Spleen (tissue), 11 donors: ENCODE results near the gene KIF26B. TPM values are rescaled to one million over a fixed set of nuclear protein-coding genes. Genes with fewer than 3 reads are reported as not detected.
"Not testable (repeated sequence)": the region's sequence is repeated elsewhere in the genome, so short reads cannot be mapped to it uniquely, and the experiment has no call there.

Experiments
- DNase-seq: peaks from one replicate; pipeline ENCODE4 v3.0.0-alpha.2; 2020
- H3K27ac ChIP-seq, 8 donors: fragments of 200-600 bp; sonication (generic) in 7 of 8; 1 replicate in 4 of 8; 2 replicates in 4 of 8; pipeline versions ENCODE4 v1.5.0 to v1.8.0; 2016 to 2021; ENCODE audit warnings: inconsistent platforms in 4 of 8, mild to moderate bottlenecking in 4 of 8, moderate library complexity in 1 of 8
- H3K27me3 ChIP-seq, 7 donors: fragments of 200-600 bp; sonication (generic) in 6 of 7; replicated peaks in 1 of 7; 1 replicate in 4 of 7; 2 replicates in 3 of 7; pipeline versions ENCODE4 v1.5.0 to v1.8.0; 2016 to 2021; ENCODE audit warnings: inconsistent platforms in 3 of 7, mild to moderate bottlenecking in 1 of 7
- H3K36me3 ChIP-seq, 6 donors: fragments of 200-600 bp; sonication (generic) in 5 of 6; 1 replicate in 4 of 6; 2 replicates in 2 of 6; pipeline versions ENCODE4 v1.5.0 to v1.8.0; 2016 to 2021; ENCODE audit warnings: inconsistent platforms in 2 of 6
- H3K4me1 ChIP-seq, 6 donors: fragments of 200-600 bp; sonication (generic) in 5 of 6; 1 replicate in 3 of 6; 2 replicates in 3 of 6; pipeline versions ENCODE4 v1.5.0 to v1.8.0; 2016 to 2021; ENCODE audit warnings: inconsistent platforms in 3 of 6
- H3K4me3 ChIP-seq, 8 donors: fragments of 200-600 bp; sonication (generic) in 7 of 8; 1 replicate in 4 of 8; 2 replicates in 4 of 8; pipeline versions ENCODE4 v1.5.0 to v1.8.0; 2016 to 2021; ENCODE audit warnings: inconsistent platforms in 4 of 8, mild to moderate bottlenecking in 4 of 8, moderate library complexity in 2 of 8
- H3K9me3 ChIP-seq, 8 donors: fragments of 200-600 bp; sonication (generic) in 7 of 8; 1 replicate in 4 of 8; 2 replicates in 4 of 8; pipeline versions ENCODE4 v1.5.0 to v1.8.0; 2016 to 2021; ENCODE audit warnings: inconsistent platforms in 4 of 8
- POLR2A ChIP-seq, 3 donors: fragments of 450-650 bp; IDR thresholded peaks; one replicate each; pipeline ENCODE4 v1.5.1; 2017; ENCODE audit warnings: antibody characterized with exemption in 3 of 3, mild to moderate bottlenecking in 1 of 3
- POLR2AphosphoS5 ChIP-seq, 3 donors: sonication (generic); formaldehyde crosslinking; IDR thresholded peaks; one replicate each; pipeline ENCODE4 v1.5.1; 2017; ENCODE audit warnings: antibody characterized with exemption in 3 of 3
- WGBS, 5 donors: extraction: QIAGEN DNeasy Blood & Tissue Kit in 3 of 5; methylation state at CpG; one replicate each; pipeline versions ENCODE4 v1.1.5 to v1.1.7; 2013 to 2018; 5-methylcytosine and 5-hydroxymethylcytosine counted together
- intact Hi-C: fragments of 100-400 bp; cut with DNase I; formaldehyde crosslinking; loops from one replicate; pipeline ENCODE4 v1.15.0; 2023; ENCODE audit warnings: low total_unique reads
- polyA plus RNA-seq, 3 donors: library from polyadenylated mRNA; stranded (reverse); fragments of 200-250 nt; gene quantifications; one replicate each; pipeline ENCODE4 v1.2.1, GENCODE V29; 2013
- total RNA-seq, 7 donors: library from RNA; depleted of rRNA in 3 of 7; stranded (reverse); fragments of >200 nt in 3 of 7; fragmentation: NEBNext Ultra II Directional in 4 of 7; extraction: Animal tissue kit (Norgen Biotek cat#: 25700) in 4 of 7; gene quantifications; one replicate each; pipeline versions ENCODE4 v1.1.0 to v1.2.1, GENCODE V29; 2016 to 2021
- TF ChIP-seq, protein P1 (sequence below), 11 experiments: fragments of 200-600 bp in 7 of 11; fragments of 450-650 bp in 4 of 11; sonication (generic) in 4 of 11; IDR thresholded peaks in 8 of 11; conservative IDR thresholded peaks in 3 of 11; 1 replicate in 7 of 11; 2 replicates in 4 of 11; pipeline versions ENCODE4 v1.4.0 to v1.8.0; 2016 to 2021; ENCODE audit warnings: antibody characterized with exemption in 11 of 11, inconsistent platforms in 4 of 11, mild to moderate bottlenecking in 1 of 11
- donor health status: healthy with polysubstance abuse.
- donor health status: DM: no; HTN: no; CAD: no; lungs with moderate emphysema.
- donor health status: DM: no; HTN: no; CAD: no.
- donor health status: Bipolar disorder and iron deficiency.
- donor health status: healthy.
- donor health status: DM: no; HTN: no; CAD: no.
- donor health status: DM: yes; HTN: yes; CAD: no.

The KIF26B gene
- total and polyA plus RNA-seq, 10 donors: 0.07 to 4.5 (median 0.60) TPM; not detected in 1

- Histone ChIP-seq H3K4me3 (no peak overlapping the region), H3K27ac (no peak overlapping the region), H3K36me3 (no peaks in the 10 kb centered on the region), H3K4me1 (no peaks in the 10 kb centered on the region), H3K27me3 (no peaks in the 10 kb centered on the region), H3K9me3 (peaks cover 0 to 5% (median 0%) of the 10 kb centered on the region in 8 donors)
- DNase-seq: no peak
- 88 to 93% (median 93%) methylated on average over 5 of the region's 5 CpGs for WGBS, 5 donors
- TF ChIP-seq, protein P1, sequence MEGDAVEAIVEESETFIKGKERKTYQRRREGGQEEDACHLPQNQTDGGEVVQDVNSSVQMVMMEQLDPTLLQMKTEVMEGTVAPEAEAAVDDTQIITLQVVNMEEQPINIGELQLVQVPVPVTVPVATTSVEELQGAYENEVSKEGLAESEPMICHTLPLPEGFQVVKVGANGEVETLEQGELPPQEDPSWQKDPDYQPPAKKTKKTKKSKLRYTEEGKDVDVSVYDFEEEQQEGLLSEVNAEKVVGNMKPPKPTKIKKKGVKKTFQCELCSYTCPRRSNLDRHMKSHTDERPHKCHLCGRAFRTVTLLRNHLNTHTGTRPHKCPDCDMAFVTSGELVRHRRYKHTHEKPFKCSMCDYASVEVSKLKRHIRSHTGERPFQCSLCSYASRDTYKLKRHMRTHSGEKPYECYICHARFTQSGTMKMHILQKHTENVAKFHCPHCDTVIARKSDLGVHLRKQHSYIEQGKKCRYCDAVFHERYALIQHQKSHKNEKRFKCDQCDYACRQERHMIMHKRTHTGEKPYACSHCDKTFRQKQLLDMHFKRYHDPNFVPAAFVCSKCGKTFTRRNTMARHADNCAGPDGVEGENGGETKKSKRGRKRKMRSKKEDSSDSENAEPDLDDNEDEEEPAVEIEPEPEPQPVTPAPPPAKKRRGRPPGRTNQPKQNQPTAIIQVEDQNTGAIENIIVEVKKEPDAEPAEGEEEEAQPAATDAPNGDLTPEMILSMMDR (IDR thresholded peaks at IDR 0.05 in 8 of 11, conservative IDR thresholded peaks at IDR 0.05 in 3 of 11): no peak
- TF ChIP-seq POLR2AphosphoS5 (IDR thresholded peaks at IDR 0.05): no peak
- no peak for TF ChIP-seq POLR2A (IDR thresholded peaks at IDR 0.05)
- intact Hi-C loops: no loop called here
These were observed 243.4 kb downstream of the KIF26B start for GRCh38 chr1:245398180-245398579.

GRCh38 chr1:245401881-245402587 lies 247.2 kb downstream of the KIF26B start:
- no peaks in the 10 kb centered on the region for H3K36me3 ChIP-seq
- WGBS, 5 donors: 81 to 87% (median 82%) methylated on average over 7 of the region's 7 CpGs
- H3K9me3 ChIP-seq: no peaks in the 10 kb centered on the region
- no peak overlapping the region for H3K27ac ChIP-seq
- H3K4me3 ChIP-seq: no peak overlapping the region
- intact Hi-C loops: no loop called here
- no peak for DNase-seq
- H3K27me3 ChIP-seq: no peaks in the 10 kb centered on the region
- no peaks in the 10 kb centered on the region for H3K4me1 ChIP-seq
- no peak for TF ChIP-seq POLR2A (IDR thresholded peaks at IDR 0.05)
- TF ChIP-seq, protein P1 (IDR thresholded peaks at IDR 0.05 in 8 of 11, conservative IDR thresholded peaks at IDR 0.05 in 3 of 11): no peak

DNA sequence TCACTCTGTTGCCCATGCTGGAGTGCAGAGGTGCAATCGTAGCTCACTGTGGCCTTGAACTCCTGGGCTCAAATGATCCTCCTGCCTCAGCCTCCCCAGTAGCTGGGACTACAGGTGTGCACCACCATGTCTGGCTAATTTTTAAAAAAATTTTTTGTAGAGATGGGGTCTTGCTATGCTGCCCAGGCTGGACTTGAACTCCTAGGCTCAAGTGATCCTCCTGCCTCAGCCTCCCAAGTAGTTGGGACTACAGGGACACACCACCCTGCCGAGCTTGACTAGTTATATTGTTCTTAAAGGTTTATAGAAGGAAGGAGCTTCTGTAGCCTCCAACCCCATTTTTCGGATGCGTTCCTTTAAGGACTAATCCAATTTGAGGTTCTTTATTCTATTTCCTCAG lies 248.2 kb downstream of the KIF26B start:
- H3K9me3 ChIP-seq, H3K27ac ChIP-seq, H3K4me1 ChIP-seq, H3K27me3 ChIP-seq, H3K4me3 ChIP-seq, DNase-seq, H3K36me3 ChIP-seq, intact Hi-C loops: not testable (repeated sequence)
- 86 to 94% (median 90%) methylated on average over 4 of the region's 4 CpGs for WGBS, 5 donors

- no peaks in the 10 kb centered on the region for H3K4me1 ChIP-seq
- no peaks in the 10 kb centered on the region for H3K9me3 ChIP-seq
- intact Hi-C loops: no loop called here
- TF ChIP-seq, protein P1 (IDR thresholded peaks at IDR 0.05 in 8 of 11, conservative IDR thresholded peaks at IDR 0.05 in 3 of 11): no peak
- TF ChIP-seq POLR2A (IDR thresholded peaks at IDR 0.05) (no peak), POLR2AphosphoS5 (IDR thresholded peaks at IDR 0.05) (no peak)
- no peaks in the 10 kb centered on the region for H3K36me3 ChIP-seq
- DNase-seq: no peak
- no peak overlapping the region for H3K4me3 ChIP-seq
- no peak overlapping the region for H3K27ac ChIP-seq
- 83 to 94% (median 89%) methylated on average over 1 of the region's 1 CpG for WGBS, 5 donors
- H3K27me3 ChIP-seq: no peaks in the 10 kb centered on the region
These were observed 249.7 kb downstream of the KIF26B start for GRCh38 chr1:245404527-245404926.
